Activated T-cell treated with anti-CD3 and anti-CD28 coated beads, Interleukin-2, amount 50 U/mL, for 72 hours (primary cell): ENCODE measurements around the gene ADRA2A. TPM values are rescaled to one million over a fixed set of nuclear protein-coding genes. Genes with fewer than 3 reads are reported as not detected.

ENCODE experiments used
- ATAC-seq, 2 donors: fragments of 150-1000 bp; cut with Tn5 transposase; replicated peaks in 1 of 2; 2 replicates each; pipeline ENCODE4 v1.10.0; 2021; ENCODE audit warnings: moderate library complexity in 2 of 2, mild to moderate bottlenecking in 1 of 2
- DNase-seq, 2 donors: peaks; one replicate each; pipeline ENCODE4 v3.0.0; 2021 to 2022; ENCODE audit warnings: mixed read lengths in 1 of 2
- H3K27ac Mint-ChIP-seq: one replicate; pipeline ENCODE4 v1.8.0; 2022; ENCODE audit warnings: mild to moderate bottlenecking, moderate library complexity, mixed read lengths
- H3K27me3 Mint-ChIP-seq: one replicate; pipeline ENCODE4 v1.8.0; 2022; ENCODE audit warnings: low read depth, mixed read lengths
- H3K36me3 Mint-ChIP-seq, 2 donors: one replicate each; pipeline ENCODE4 v1.8.0; 2022; ENCODE audit warnings: mixed read lengths in 2 of 2, mild to moderate bottlenecking in 1 of 2; ENCODE audit not compliant: insufficient read depth in 2 of 2
- H3K4me1 Mint-ChIP-seq: one replicate; pipeline ENCODE4 v1.8.0; 2022; ENCODE audit warnings: low read depth, mixed read lengths
- H3K4me3 Mint-ChIP-seq, 2 donors: one replicate each; pipeline ENCODE4 v1.8.0; 2022; ENCODE audit warnings: mild to moderate bottlenecking in 2 of 2, mixed read lengths in 2 of 2, moderate library complexity in 2 of 2
- H3K9me3 Mint-ChIP-seq, 2 donors: one replicate each; pipeline ENCODE4 v1.8.0; 2022; ENCODE audit warnings: mixed read lengths in 2 of 2
- total RNA-seq, 2 donors: library from RNA; stranded (reverse); gene quantifications; one replicate each; pipeline ENCODE4 v1.2.3, GENCODE V29; 2022

Gene ADRA2A
- total RNA-seq, 2 donors from 2014 or later: 0.07 TPM; not detected in 1

DNA sequence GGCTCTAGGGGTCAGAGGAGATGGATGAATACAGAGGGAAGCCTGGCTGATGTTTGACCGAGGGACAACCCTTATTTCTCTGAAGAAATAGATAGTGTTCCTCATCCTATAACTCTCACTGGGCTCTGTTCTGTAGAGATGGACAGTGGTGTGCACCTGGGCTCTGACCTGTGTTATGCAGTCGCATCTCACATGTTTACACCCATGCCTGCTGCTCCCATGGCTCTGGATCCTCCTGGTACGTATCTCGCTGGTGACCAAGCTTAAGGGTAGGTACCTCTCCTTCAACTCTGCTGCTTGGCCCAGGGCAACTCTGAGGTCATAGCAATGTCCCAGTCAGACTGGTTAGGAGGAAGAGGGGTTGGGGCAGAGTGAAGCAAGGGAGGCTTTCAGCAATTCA is 42.8 kb downstream of the ADRA2A start:
- DNase-seq (no peak), ATAC-seq (no peak)
- no peak overlapping the region for H3K4me3 Mint-ChIP-seq
- H3K9me3 Mint-ChIP-seq: no peaks in the 10 kb centered on the region
- no peaks in the 10 kb centered on the region for H3K27me3 Mint-ChIP-seq
- H3K36me3 Mint-ChIP-seq: no peaks in the 10 kb centered on the region
- no peak overlapping the region for H3K27ac Mint-ChIP-seq
- H3K4me1 Mint-ChIP-seq: peaks cover 4% of the 10 kb centered on the region

DNA sequence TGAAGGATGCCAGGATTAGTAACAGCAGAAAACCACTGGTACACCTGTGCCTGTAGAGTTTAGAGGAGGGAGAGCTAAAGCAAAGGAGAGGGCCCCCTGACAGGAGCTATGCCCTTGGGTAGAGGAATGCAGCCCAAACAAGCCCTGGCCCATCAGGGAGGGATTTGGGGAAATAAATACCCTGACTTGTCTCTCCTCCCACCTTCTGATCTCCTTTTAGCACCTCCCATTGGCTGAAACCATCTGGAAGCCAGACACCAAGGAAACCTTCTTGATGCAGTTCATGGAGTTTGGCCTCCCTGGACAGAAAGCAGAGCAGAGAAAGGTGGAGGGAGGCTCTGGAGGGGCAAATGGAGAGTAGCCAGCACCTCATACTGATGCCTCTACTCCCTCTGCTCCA is 45.3 kb downstream of the ADRA2A start:
- Mint-ChIP-seq H3K4me1 (no peaks in the 10 kb centered on the region), H3K9me3 (no peaks in the 10 kb centered on the region), H3K27me3 (peaks cover 6% of the 10 kb centered on the region), H3K27ac (no peak overlapping the region), H3K4me3 (no peak overlapping the region), H3K36me3 (no peaks in the 10 kb centered on the region)
- DNase-seq: no peak
- no peak for ATAC-seq

- Mint-ChIP-seq H3K36me3 (no peaks in the 10 kb centered on the region), H3K4me1 (no peaks in the 10 kb centered on the region), H3K4me3 (no peak overlapping the region), H3K27me3 (peaks cover 13% of the 10 kb centered on the region), H3K9me3 (no peaks in the 10 kb centered on the region), H3K27ac (no peak overlapping the region)
- ATAC-seq: no peak
- DNase-seq: no peak
Observed at GRCh38 chr10:111123883-111124282, 47.1 kb downstream of the ADRA2A start.

DNA sequence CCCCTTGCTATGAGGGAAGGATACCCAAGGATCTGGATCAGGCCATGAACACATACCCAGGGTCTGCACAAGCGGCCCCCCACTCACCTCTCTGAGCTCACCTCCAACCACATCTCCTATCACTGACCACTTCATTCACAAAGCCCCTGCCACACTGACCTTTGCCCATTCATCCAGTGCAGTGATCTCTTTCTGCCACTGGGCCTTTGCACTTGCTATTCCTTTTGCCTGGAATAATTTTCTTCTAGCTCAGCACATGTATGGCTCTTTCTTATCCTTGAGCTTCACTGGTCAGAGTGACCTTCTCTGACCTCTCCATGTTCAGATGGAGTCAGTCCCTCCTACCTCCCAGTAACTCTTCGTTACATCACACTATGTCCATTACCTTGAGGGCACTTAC is 48.3 kb downstream of the ADRA2A start:
- no peaks in the 10 kb centered on the region for H3K9me3 Mint-ChIP-seq
- ATAC-seq (no peak), DNase-seq (no peak)
- no peaks in the 10 kb centered on the region for H3K4me1 Mint-ChIP-seq
- H3K27ac Mint-ChIP-seq: no peak overlapping the region
- H3K27me3 Mint-ChIP-seq: peaks cover 13% of the 10 kb centered on the region
- no peak overlapping the region for H3K4me3 Mint-ChIP-seq
- H3K36me3 Mint-ChIP-seq: no peaks in the 10 kb centered on the region

- no peak for ATAC-seq
- Mint-ChIP-seq H3K27me3 (peaks cover 13% of the 10 kb centered on the region), H3K9me3 (no peaks in the 10 kb centered on the region)
Observed at GRCh38 chr10:111126077-111126476, 49.2 kb downstream of the ADRA2A start.

GRCh38 chr10:111127081-111127848 is 50.4 kb downstream of the ADRA2A start:
- H3K9me3 Mint-ChIP-seq: no peaks in the 10 kb centered on the region
- no peaks in the 10 kb centered on the region for H3K36me3 Mint-ChIP-seq
- no peak overlapping the region for H3K4me3 Mint-ChIP-seq
- no peak overlapping the region for H3K27ac Mint-ChIP-seq
- H3K4me1 Mint-ChIP-seq: no peaks in the 10 kb centered on the region
- peaks cover 13% of the 10 kb centered on the region for H3K27me3 Mint-ChIP-seq
- DNase-seq (no peak), ATAC-seq (no peak)

More at GRCh38 chr10:111126077-111126476, 49.2 kb downstream of the ADRA2A start:
- Mint-ChIP-seq H3K36me3 (no peaks in the 10 kb centered on the region), H3K4me1 (no peaks in the 10 kb centered on the region), H3K27ac (no peak overlapping the region), H3K4me3 (no peak overlapping the region)
- DNase-seq: no peak

DNA sequence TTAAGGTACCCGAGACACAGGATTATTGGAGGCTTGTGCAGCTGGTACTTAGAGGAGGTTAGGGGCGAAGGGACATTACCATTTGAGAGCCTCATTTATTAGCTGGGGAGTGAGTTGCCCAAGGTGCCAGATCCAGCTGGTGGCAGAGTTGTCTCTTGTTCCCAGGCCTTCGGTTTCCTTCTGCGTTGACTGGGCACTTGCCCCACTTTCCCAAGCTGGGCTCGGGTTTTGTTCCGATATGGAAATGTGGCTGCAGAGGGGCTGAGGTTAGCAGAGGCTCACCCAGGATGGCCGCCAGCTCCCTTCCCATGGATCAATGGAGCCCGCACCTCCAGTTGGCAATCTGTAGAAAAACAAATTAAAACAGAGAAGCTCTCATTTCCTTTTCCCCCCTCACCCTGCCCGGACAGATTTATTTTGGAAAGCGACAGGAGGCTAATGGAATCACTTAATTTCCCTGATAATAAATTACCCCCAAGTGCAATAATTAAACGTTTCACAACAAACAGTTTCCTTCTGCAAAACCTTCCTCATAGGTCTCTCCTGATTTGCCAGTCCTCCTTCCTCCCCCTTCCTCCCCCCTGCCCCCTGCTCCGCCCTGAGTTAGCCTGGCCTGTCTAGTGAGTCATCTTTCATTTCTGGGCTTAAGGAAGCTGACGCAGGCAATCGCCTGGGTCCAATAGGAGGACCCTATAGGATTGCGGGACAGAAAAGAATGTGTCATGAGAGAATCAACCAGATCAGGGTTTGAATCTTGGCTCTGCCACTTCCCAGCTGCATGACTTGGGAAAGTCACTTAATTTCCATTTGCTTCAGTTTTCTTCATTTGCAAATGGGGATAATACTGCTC is 51.7 kb downstream of the ADRA2A start:
- H3K27me3 Mint-ChIP-seq: peaks cover 13% of the 10 kb centered on the region
- no peaks in the 10 kb centered on the region for H3K4me1 Mint-ChIP-seq
- H3K27ac Mint-ChIP-seq: no peak overlapping the region
- no peaks in the 10 kb centered on the region for H3K9me3 Mint-ChIP-seq
- H3K4me3 Mint-ChIP-seq: no peak overlapping the region
- H3K36me3 Mint-ChIP-seq: no peaks in the 10 kb centered on the region
- no peak for DNase-seq
- ATAC-seq: no peak

DNA sequence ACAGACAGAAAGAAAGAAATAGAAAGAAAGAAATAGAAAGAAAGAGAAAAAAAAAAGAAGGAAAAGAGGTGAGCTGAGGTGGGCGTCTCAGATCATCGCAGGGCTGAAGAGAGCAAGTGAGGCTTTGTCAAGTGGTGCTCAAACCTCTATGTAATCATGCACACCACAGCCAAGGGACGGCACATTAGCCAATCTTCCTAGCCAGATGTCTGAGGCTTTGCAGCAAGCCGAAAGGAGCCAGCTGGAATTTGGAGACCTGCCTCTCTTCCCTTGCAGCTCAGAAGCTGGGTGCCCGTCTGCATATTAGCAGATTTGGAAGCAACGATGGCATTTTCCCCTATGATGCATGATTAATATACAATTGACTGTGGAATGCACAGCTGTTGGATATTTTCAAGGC is 52.5 kb downstream of the ADRA2A start:
- DNase-seq (no peak), ATAC-seq (no peak)
- Mint-ChIP-seq H3K27ac (no peak overlapping the region), H3K36me3 (no peaks in the 10 kb centered on the region), H3K9me3 (no peaks in the 10 kb centered on the region), H3K4me3 (no peak overlapping the region), H3K27me3 (peaks cover 13% of the 10 kb centered on the region), H3K4me1 (no peaks in the 10 kb centered on the region)

DNA sequence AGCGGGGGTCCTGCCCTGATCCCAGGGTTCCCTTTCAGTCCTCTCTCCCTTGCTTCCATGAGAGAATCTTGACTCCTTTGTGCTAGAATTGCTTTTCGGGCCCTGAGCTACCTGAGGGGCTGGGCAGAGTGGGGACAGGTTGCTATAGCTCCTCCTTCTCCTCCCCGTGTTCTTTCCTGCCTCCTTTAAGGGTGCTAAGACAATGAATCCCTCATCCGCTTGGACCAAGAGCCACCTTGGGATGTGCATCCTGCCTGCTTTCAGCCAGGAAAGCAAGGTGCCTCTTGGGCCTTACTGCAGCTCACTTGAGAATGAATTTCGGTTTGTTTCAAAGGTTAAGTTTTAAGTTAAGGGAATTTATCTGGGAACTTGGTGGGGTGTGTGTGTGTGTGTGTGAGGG is 53.6 kb downstream of the ADRA2A start:
- DNase-seq (no peak), ATAC-seq (no peak)
- Mint-ChIP-seq H3K4me1 (no peaks in the 10 kb centered on the region), H3K27me3 (peaks cover 13% of the 10 kb centered on the region), H3K27ac (no peak overlapping the region), H3K36me3 (no peaks in the 10 kb centered on the region), H3K4me3 (no peak overlapping the region), H3K9me3 (no peaks in the 10 kb centered on the region)

Other genes starting within 250 kb of the ADRA2A start
- 100 to 1,000 TPM; 340 to 386 TPM for gene PDCD4, start 205.1 kb upstream of the ADRA2A start, total RNA-seq
- gene BBIP1, start 157.8 kb upstream of the ADRA2A start, total RNA-seq: 10 to 100 TPM; 25.7 to 34.5 TPM
- gene SHOC2, start 157.4 kb upstream of the ADRA2A start, total RNA-seq: 10 to 100 TPM; 66.1 to 71.3 TPM